AG09309 (cell line): ENCODE measurements around the gene POPDC2.

ENCODE experiments used
- DNase-seq: peaks from one replicate; pipeline ENCODE4 v3.0.0-alpha.2; 2010; ENCODE audit warnings: low read depth
- H3K4me3 ChIP-seq: 2 replicates; pipeline ENCODE4 v1.5.1; 2011; ENCODE audit warnings: mild to moderate bottlenecking, low read depth, low read length, moderate library complexity; ENCODE audit not compliant: control insufficient read depth
- CTCF ChIP-seq: IDR thresholded peaks from 2 replicates; pipeline ENCODE4 v1.5.1; 2011; ENCODE audit warnings: mild to moderate bottlenecking, low read depth, low read length, inconsistent platforms; ENCODE audit not compliant: insufficient read depth, control insufficient read depth; ENCODE audit errors: missing control alignments

Gene POPDC2

GRCh38 chr3:119619094-119619493, 41.3 kb downstream of the POPDC2 start:
- DNase-seq, result no peak
- TF ChIP-seq CTCF, result no peak
- no peak overlapping the region for H3K4me3 ChIP-seq

GRCh38 chr3:119616056-119616455, 44.3 kb downstream of the POPDC2 start:
- TF ChIP-seq CTCF, result no peak
- no peak overlapping the region for H3K4me3 ChIP-seq
- no peak for DNase-seq

GRCh38 chr3:119613872-119614271, 46.5 kb downstream of the POPDC2 start:
- DNase-seq, result no peak
- no peak overlapping the region for H3K4me3 ChIP-seq
- TF ChIP-seq CTCF, result no peak

- no peak for TF ChIP-seq CTCF
- DNase-seq, result no peak
- H3K4me3 ChIP-seq, result no peak overlapping the region
Observed at GRCh38 chr3:119613201-119613600, 47.2 kb downstream of the POPDC2 start.

- no peak for DNase-seq
- TF ChIP-seq CTCF, result no peak
- no peak overlapping the region for H3K4me3 ChIP-seq
Observed at GRCh38 chr3:119611664-119612063, 48.7 kb downstream of the POPDC2 start.

- TF ChIP-seq CTCF, result no peak
- H3K4me3 ChIP-seq, result no peak overlapping the region
- no peak for DNase-seq
Observed at GRCh38 chr3:119609301-119609700, 51.1 kb downstream of the POPDC2 start.

GRCh38 chr3:119608405-119609000, 51.9 kb downstream of the POPDC2 start:
- DNase-seq, result no peak
- no peak overlapping the region for H3K4me3 ChIP-seq
- TF ChIP-seq CTCF, result no peak
